Neuron (in vitro differentiated cells): ENCODE results near the gene NTRK1.

Source experiments
- H2AFZ ChIP-seq: one replicate; pipeline ENCODE4 v1.6.1; 2013; ENCODE audit warnings: low read depth, mild to moderate bottlenecking, inconsistent platforms, low read length, moderate library complexity
- H3K27me3 ChIP-seq: one replicate; pipeline ENCODE4 v1.6.1; 2013; ENCODE audit warnings: low read length; ENCODE audit not compliant: insufficient read depth
- H3K36me3 ChIP-seq: one replicate; pipeline ENCODE4 v1.6.1; 2013; ENCODE audit warnings: low read length; ENCODE audit not compliant: insufficient read depth
- H3K4me1 ChIP-seq: one replicate; pipeline ENCODE4 v1.6.1; 2013; ENCODE audit warnings: low read length; ENCODE audit not compliant: insufficient read depth
- H3K4me3 ChIP-seq: 2 replicates; pipeline ENCODE4 v1.5.1; 2013; ENCODE audit warnings: mild to moderate bottlenecking, low read length, moderate library complexity
- H3K9me3 ChIP-seq: one replicate; pipeline ENCODE4 v1.6.1; 2013; ENCODE audit warnings: low read length

Gene NTRK1

DNA sequence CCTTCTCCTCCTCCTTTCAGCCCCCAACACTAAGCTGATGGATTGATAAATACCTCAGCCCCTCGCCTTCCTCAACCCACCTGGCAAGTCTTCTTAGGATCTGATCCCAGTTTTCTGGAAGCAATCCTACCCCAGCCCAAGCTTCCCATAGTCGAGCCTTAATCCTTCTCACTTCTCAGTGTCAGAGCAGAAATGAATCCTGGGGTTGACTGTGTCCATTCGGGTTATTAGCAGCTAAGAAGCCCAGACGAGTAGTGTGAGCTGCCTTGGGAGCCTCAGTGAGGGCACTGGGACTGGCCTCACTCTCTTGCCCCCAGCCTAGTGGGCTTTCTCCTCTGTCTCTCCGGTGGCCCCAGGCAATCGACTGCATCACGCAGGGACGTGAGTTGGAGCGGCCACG is 20.4 kb downstream of the NTRK1 start:
- Histone ChIP-seq H3K4me3 (no peak overlapping the region), H2AFZ (no peak overlapping the region), H3K4me1 (peaks cover 3% of the 10 kb centered on the region), H3K27me3 (peaks cover 74% of the 10 kb centered on the region), H3K9me3 (no peaks in the 10 kb centered on the region), H3K36me3 (no peaks in the 10 kb centered on the region)

DNA sequence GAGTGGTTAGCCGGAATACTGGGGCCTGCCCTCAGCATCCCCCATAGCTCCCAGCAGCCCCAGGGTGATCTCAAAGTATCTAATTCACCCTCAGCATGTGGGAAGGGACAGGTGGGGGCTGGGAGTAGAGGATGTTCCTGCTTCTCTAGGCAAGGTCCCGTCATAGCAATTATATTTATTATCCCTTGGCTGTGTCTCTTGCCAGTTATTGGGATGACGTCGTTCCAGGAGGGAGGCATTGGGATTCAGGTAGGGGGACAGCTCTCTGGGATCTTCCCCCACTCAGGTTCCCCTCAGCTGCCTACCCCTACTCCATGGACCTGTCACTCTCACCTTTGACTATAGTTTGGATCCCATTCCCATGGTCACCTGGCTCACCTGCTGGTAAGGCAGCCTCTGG is 21.0 kb downstream of the NTRK1 start:
- Histone ChIP-seq H3K36me3 (no peaks in the 10 kb centered on the region), H3K9me3 (no peaks in the 10 kb centered on the region), H3K4me3 (no peak overlapping the region), H3K4me1 (peaks cover 4% of the 10 kb centered on the region), H2AFZ (no peak overlapping the region), H3K27me3 (peaks cover 74% of the 10 kb centered on the region)

DNA sequence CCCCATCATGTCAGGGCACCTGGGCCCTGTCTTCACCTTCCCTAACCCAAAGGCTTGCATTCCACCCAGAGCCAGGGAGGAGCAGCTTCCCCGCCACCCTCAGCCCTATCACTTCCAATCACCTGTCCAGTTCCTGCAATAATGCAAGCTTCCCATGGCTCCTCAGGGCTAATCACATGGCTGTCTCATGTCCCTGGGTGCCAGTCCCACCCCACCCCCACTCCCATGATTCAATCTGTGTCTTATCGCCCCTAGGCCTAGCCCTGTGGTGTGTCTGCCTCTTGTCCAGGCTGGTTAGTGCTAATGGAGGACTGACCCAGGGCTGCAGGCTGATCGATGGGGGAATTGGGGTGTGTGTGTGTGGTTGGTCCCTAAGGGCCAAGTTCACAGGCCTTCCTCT is 21.9 kb downstream of the NTRK1 start:
- Histone ChIP-seq H3K4me1 (peaks cover 11% of the 10 kb centered on the region), H3K4me3 (no peak overlapping the region)

DNA sequence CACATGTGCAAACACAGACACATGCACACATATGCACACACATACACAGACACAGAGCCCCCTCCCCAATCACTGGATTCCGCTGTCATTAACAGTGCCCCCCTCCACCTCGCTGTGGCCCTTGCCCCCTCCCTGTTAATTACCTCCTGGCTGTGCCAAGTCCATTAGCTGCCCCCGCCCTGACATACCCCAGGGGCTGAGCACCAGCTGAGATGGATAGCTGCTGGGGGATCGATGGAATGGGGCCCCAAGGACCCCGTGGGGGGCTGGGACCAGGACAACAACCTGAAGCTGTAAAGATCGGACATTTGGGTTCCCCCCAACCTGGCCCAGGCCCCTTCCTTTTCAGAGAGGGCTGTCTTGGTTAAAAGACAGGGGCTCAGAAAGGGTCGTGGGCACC is 23.3 kb downstream of the NTRK1 start:
- Histone ChIP-seq H2AFZ (no peak overlapping the region), H3K27me3 (peaks cover 71% of the 10 kb centered on the region), H3K36me3 (no peaks in the 10 kb centered on the region), H3K4me3 (no peak overlapping the region), H3K9me3 (no peaks in the 10 kb centered on the region), H3K4me1 (peaks cover 11% of the 10 kb centered on the region)

More for the DNA sequence above, 21.9 kb downstream of the NTRK1 start:
- H3K9me3 ChIP-seq, result no peaks in the 10 kb centered on the region
- peaks cover 75% of the 10 kb centered on the region for H3K27me3 ChIP-seq
- H2AFZ ChIP-seq, result no peak overlapping the region
- H3K36me3 ChIP-seq, result no peaks in the 10 kb centered on the region

DNA sequence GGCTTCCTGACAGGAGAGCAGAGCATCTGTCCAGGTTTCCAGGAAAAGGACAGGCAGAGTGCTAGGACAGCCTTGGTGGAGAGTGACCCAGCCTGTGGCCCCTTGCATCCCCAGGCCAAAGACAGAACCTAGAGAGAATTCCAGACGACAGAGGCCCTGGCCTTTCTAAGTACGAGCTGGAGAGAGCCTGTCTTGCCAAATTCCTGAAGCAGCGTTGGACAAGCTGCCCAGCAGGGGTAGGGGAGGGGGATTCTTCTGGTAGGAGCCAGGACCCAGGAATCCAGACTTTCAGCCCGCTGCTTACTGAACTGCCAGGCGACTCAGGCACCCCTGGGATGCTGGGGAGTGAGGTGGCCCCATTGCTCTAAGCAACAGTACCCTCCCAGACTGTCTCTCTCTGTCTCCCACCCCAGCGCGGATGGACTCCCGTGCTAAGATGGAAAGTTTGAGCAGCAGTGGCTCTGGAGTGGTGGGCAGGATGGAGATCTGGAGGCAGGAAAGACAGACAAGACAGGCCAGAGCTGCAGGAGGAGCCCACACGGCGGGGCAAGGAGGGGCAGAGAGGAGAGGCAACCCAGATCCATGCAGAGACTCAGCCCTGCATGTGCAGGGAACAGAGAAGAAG is 24.0 kb downstream of the NTRK1 start:
- Histone ChIP-seq H3K27me3 (peaks cover 66% of the 10 kb centered on the region), H3K4me1 (peaks cover 11% of the 10 kb centered on the region), H3K9me3 (no peaks in the 10 kb centered on the region)

DNA sequence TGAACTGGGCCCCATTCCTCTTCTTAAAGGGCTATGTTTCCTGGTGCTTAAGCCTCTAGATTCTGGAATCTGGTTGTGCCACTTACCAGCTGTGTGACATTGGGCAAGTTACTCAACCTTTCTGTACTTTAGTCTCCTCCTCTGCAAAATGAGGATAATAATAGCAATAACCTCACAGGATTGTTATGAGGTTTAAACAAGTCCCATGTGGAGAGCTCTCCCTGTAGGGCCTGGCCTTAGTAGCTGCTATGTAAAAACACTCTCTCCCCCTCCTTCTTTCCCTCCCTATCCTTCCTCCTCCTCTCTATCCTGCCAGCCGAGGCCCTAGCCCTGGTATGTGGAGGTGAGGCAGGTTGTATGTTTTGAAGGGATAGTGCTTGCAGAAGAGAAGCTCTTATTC is 24.6 kb downstream of the NTRK1 start:
- Histone ChIP-seq H2AFZ (no peak overlapping the region), H3K9me3 (no peaks in the 10 kb centered on the region), H3K4me3 (no peak overlapping the region), H3K4me1 (peaks cover 11% of the 10 kb centered on the region), H3K36me3 (no peaks in the 10 kb centered on the region), H3K27me3 (peaks cover 62% of the 10 kb centered on the region)

More for the DNA sequence above, 24.0 kb downstream of the NTRK1 start:
- no peak overlapping the region for H2AFZ ChIP-seq
- H3K4me3 ChIP-seq, result no peak overlapping the region
- H3K36me3 ChIP-seq, result no peaks in the 10 kb centered on the region

DNA sequence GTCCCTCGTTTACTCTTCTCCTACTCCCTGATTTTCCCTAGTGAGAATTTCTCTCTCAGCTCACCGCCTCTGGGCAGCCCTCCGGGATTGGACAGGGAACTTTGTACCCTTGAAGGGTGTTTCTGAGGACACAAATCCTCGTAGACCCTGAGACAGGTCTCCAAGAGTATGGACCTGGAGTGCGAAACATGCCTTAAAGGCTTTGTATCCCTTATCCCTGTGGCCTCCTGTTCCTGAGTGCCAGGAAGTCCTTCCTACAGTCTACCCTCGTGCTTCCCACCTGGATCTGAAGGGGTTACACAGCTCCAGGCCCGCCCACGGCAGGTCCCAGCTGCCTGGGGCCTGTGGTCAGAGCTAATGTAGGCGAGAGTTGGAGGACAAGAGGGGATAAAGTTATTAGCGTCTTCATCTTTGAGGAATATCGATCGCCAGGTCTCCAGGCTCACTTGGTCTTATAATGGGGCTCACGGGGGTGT is 25.3 kb downstream of the NTRK1 start:
- Histone ChIP-seq H3K27me3 (peaks cover 62% of the 10 kb centered on the region), H3K9me3 (no peaks in the 10 kb centered on the region), H2AFZ (no peak overlapping the region), H3K36me3 (no peaks in the 10 kb centered on the region), H3K4me3 (no peak overlapping the region), H3K4me1 (peaks cover 11% of the 10 kb centered on the region)

DNA sequence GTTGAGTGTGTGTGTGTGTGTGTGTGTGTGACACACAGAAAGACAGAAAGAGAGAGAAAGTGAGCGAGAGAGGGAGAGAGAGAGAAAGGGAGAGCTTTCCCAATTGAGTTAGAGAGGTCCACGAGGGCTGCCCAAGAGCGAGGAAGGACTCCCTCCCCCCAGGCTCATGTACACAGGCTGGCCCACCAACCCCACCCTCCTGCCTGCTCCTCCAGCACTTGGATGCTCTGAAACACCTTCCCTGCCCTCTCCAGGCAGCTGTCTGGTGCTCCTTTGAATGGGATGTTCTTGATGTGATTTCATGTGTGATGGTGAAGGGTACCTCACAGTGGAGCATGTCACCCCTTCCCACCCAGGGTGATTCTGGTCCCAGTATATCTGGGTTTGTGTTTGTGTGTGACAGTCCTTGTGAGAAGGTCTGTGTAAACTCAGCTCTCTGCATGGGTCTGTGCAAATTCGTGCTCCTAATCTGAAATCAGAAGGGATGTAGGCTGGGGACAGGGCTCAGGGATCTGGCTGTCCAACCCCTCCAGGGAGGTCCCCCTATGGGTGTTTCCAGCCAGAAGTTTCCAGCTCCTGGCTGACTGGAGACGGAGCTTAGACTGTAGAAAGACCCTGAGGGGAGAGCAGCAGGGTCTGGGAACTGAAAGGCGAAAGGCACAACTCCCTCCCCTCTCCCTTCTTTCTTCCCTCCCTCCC is 26.1 kb downstream of the NTRK1 start:
- Histone ChIP-seq H3K4me1 (peaks cover 11% of the 10 kb centered on the region), H3K9me3 (no peaks in the 10 kb centered on the region), H3K4me3 (no peak overlapping the region), H2AFZ (no peak overlapping the region), H3K27me3 (peaks cover 65% of the 10 kb centered on the region), H3K36me3 (no peaks in the 10 kb centered on the region)

DNA sequence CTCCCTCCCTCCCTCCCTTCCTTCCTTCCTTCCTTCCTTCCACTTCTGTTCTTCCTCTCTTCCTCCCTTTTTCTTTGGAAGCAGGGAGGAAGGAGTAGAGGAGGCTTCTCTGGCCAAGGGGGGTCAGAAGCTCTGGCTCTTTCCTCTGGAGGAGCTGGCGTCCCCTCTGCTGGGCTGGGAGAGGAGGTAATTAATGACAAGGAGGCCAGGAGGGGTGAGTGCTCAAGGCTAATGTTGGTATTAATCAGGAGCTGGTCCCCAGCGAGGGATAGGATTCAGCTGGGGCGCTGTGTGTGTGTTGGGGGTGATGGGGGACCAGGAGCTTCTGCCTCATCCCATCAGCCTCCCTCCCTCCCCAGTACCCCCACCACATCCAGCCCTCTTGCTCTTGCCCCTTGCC is 26.7 kb downstream of the NTRK1 start:
- H3K27me3 ChIP-seq, result peaks cover 60% of the 10 kb centered on the region
- peaks cover 11% of the 10 kb centered on the region for H3K4me1 ChIP-seq

DNA sequence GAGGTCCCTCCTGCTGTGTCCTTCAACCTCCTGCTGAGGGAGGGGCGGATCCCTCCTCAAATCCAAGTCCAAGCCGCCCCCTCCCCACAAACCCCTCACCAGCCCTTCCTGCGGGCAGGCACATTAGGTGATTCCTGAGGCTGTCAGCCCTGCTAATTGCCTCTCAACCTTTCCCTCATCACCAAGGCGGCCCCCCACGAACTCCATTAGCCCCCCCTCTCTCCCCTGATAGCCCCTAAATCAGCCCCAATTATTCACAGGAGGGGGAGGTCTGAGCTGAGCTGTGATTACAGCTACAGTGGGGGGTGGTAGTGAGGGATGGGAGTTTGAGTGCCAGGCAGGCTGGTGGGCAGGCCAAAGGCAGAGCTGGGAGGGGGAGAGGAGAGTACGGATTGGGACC is 27.1 kb downstream of the NTRK1 start:
- peaks cover 11% of the 10 kb centered on the region for H3K4me1 ChIP-seq
- H2AFZ ChIP-seq, result no peak overlapping the region
- H3K27me3 ChIP-seq, result peaks cover 56% of the 10 kb centered on the region
- no peaks in the 10 kb centered on the region for H3K36me3 ChIP-seq
- no peaks in the 10 kb centered on the region for H3K9me3 ChIP-seq
- no peak overlapping the region for H3K4me3 ChIP-seq

More for the DNA sequence above, 26.7 kb downstream of the NTRK1 start:
- no peak overlapping the region for H2AFZ ChIP-seq
- no peaks in the 10 kb centered on the region for H3K9me3 ChIP-seq
- H3K36me3 ChIP-seq, result no peaks in the 10 kb centered on the region
- no peak overlapping the region for H3K4me3 ChIP-seq

DNA sequence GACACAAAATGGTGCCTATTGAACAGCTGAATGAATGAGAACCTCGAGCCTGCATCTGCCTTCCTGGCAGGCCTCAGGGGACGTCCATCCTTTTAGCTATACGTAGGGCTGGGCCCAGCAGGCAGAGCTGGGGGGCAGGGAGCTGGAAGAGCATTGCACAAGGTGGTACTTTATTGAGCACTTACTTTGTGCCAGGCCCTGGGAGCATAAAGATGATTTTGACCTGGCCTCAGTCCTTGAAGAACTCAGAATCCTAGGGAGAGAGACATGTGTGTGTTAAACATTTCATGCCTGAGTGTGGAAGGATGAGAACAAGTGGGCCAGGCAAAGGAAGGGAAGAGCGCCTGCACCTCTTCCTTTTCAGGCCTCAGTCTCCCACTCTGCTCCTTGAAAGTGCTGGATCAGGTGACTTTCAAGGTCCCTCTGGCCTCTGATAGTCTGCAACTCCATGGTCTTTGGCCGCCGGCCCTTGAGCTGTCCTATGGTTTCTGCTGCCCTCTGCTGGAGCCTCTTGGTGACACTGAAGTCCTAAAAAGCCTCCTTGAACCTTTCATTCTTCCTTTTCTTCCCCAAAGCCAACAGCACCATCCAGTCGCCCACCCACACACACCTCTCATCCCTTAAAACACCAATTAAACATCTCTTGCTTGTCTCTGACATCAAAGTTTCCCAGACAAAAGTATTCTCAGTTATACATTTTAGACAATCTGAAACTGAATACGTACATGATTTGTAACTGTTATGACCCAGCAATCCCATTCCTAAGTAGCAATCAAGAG is 29.3 kb downstream of the NTRK1 start:
- peaks cover 8% of the 10 kb centered on the region for H3K4me1 ChIP-seq
- H3K9me3 ChIP-seq, result no peaks in the 10 kb centered on the region
- no peak overlapping the region for H2AFZ ChIP-seq
- H3K36me3 ChIP-seq, result no peaks in the 10 kb centered on the region
- H3K27me3 ChIP-seq, result peaks cover 55% of the 10 kb centered on the region
- H3K4me3 ChIP-seq, result no peak overlapping the region

DNA sequence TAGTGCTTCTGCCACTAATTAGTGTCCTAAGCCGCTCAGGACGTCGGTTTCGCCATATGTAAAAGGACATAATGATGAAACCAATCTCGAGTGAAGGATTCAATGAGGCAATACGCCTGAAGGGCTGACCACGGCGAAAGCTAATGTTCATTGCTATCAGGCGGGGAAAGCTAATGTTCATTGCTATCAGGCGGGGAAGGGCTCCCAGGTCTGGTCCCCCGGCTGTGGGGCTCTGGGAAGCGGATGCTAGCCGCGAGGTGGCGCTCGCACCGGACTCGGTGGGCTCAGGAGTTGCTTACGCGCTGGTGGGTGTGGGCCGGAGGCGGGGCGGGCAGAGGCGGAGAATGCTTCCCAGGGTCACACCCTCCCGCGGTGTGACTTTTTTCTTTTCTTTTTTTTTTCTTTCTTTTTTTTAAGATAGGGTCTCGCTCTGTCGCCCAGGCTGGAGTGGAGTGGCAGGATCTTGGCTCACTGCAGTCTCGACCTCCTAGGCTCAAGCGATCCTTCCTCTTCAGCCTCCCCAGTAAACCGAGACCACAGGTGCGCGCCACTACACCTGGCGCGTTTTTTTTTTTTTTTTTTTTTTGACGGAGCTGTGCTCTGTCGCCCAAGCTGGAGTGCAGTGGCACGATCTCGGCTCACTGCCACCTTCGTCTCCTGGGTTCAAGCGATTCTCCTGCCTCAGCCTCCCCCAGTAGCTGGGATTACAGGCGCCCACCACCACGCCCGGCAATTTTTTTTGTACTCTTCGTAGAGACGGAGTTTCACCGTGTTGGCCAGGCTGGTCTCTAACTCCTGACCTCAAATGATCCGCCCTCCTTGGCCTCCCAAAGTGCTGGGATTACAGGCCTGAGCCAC is 31.8 kb downstream of the NTRK1 start:
- H3K4me1 ChIP-seq, result peaks cover 2% of the 10 kb centered on the region
- no peaks in the 10 kb centered on the region for H3K36me3 ChIP-seq
- peaks cover 44% of the 10 kb centered on the region for H3K27me3 ChIP-seq
- no peak overlapping the region for H3K4me3 ChIP-seq
- H3K9me3 ChIP-seq, result no peaks in the 10 kb centered on the region
- no peak overlapping the region for H2AFZ ChIP-seq
